HEK293 (cell line): ENCODE measurements around the gene SPOUT1.

Source experiments
- ELK4 ChIP-seq: IDR thresholded peaks from 2 replicates; pipeline ENCODE4 v1.6.1; 2011; ENCODE audit warnings: mild to moderate bottlenecking, low read depth, low read length, borderline replicate concordance
- GLI2 ChIP-seq: fragments of 450-650 bp; formaldehyde crosslinking; IDR thresholded peaks from 2 replicates; pipeline ENCODE4; 2017; ENCODE audit warnings: missing biosample characterization, missing genetic modification characterization, low read depth, borderline replicate concordance
- IKZF3 ChIP-seq: fragments of 450-650 bp; IDR thresholded peaks from 2 replicates; pipeline ENCODE4 v1.5.0; 2018; ENCODE audit warnings: missing biosample characterization, mild to moderate bottlenecking, missing genetic modification characterization, moderate library complexity
- KLF16 ChIP-seq: fragments of 450-650 bp; formaldehyde crosslinking; IDR thresholded peaks from 2 replicates; pipeline ENCODE4 v1.5.1; 2017; ENCODE audit warnings: missing biosample characterization, missing genetic modification characterization
- KLF9 ChIP-seq: fragments of 450-650 bp; formaldehyde crosslinking; IDR thresholded peaks from 2 replicates; pipeline ENCODE4 v1.5.1; 2016; ENCODE audit warnings: missing biosample characterization, missing genetic modification characterization, low read depth
- OSR2 ChIP-seq: fragments of 450-650 bp; formaldehyde crosslinking; IDR thresholded peaks from 2 replicates; pipeline ENCODE4 v1.5.1; 2016; ENCODE audit warnings: missing biosample characterization, missing genetic modification characterization
- PRDM2 ChIP-seq: fragments of 450-650 bp; formaldehyde crosslinking; IDR thresholded peaks from 2 replicates; pipeline ENCODE4 v1.5.1; 2016; ENCODE audit warnings: missing biosample characterization, missing genetic modification characterization, borderline replicate concordance
- YY1 ChIP-seq: fragments of 450-650 bp; formaldehyde crosslinking; IDR thresholded peaks from 2 replicates; pipeline ENCODE4 v1.5.1; 2018; ENCODE audit warnings: missing biosample characterization, missing genetic modification characterization
- ZBTB48 ChIP-seq: fragments of 450-650 bp; formaldehyde crosslinking; IDR thresholded peaks from 2 replicates; pipeline ENCODE4 v1.5.1; 2016; ENCODE audit warnings: missing biosample characterization, missing genetic modification characterization
- ZFP37 ChIP-seq: fragments of 450-650 bp; formaldehyde crosslinking; IDR thresholded peaks from 2 replicates; pipeline ENCODE4 v1.5.1; 2016; ENCODE audit warnings: missing biosample characterization, missing genetic modification characterization
- ZFP41 ChIP-seq: fragments of 450-650 bp; formaldehyde crosslinking; IDR thresholded peaks from 2 replicates; pipeline ENCODE4 v1.5.1; 2016; ENCODE audit warnings: missing biosample characterization, missing genetic modification characterization, borderline replicate concordance
- ZNF121 ChIP-seq: fragments of 450-650 bp; formaldehyde crosslinking; IDR thresholded peaks from 2 replicates; pipeline ENCODE4 v1.5.1; 2016; ENCODE audit warnings: missing biosample characterization, missing genetic modification characterization
- ZNF169 ChIP-seq: fragments of 450-650 bp; formaldehyde crosslinking; IDR thresholded peaks from 2 replicates; pipeline ENCODE4 v1.5.1; 2016; ENCODE audit warnings: missing biosample characterization, missing genetic modification characterization
- ZNF174 ChIP-seq: fragments of 450-650 bp; formaldehyde crosslinking; IDR thresholded peaks from 2 replicates; pipeline ENCODE4 v1.5.0; 2017; ENCODE audit warnings: missing biosample characterization, mild to moderate bottlenecking, missing genetic modification characterization
- ZNF202 ChIP-seq: fragments of 450-650 bp; formaldehyde crosslinking; IDR thresholded peaks from 2 replicates; pipeline ENCODE4 v1.5.1; 2016; ENCODE audit warnings: missing biosample characterization, missing genetic modification characterization, borderline replicate concordance
- ZNF24 ChIP-seq: fragments of 450-650 bp; formaldehyde crosslinking; IDR thresholded peaks from 2 replicates; pipeline ENCODE4 v1.5.1; 2016; ENCODE audit warnings: missing biosample characterization, missing genetic modification characterization
- ZNF266 ChIP-seq: fragments of 450-650 bp; formaldehyde crosslinking; IDR thresholded peaks from 2 replicates; pipeline ENCODE4 v1.5.1; 2016; ENCODE audit warnings: missing biosample characterization, missing genetic modification characterization, low read depth
- ZNF362 ChIP-seq: fragments of 450-650 bp; formaldehyde crosslinking; IDR thresholded peaks from 2 replicates; pipeline ENCODE4 v1.5.1; 2016; ENCODE audit warnings: missing biosample characterization, missing genetic modification characterization
- ZNF501 ChIP-seq: fragments of 450-650 bp; formaldehyde crosslinking; IDR thresholded peaks from 2 replicates; pipeline ENCODE4 v1.5.1; 2016; ENCODE audit warnings: missing biosample characterization, missing genetic modification characterization
- ZNF549 ChIP-seq: fragments of 450-650 bp; IDR thresholded peaks from 2 replicates; pipeline ENCODE4 v1.5.1; 2018; ENCODE audit warnings: missing biosample characterization, missing genetic modification characterization, mild to moderate bottlenecking, inconsistent platforms, moderate library complexity
- ZNF571 ChIP-seq: fragments of 450-650 bp; formaldehyde crosslinking; IDR thresholded peaks from 2 replicates; pipeline ENCODE4 v1.5.0; 2017; ENCODE audit warnings: missing biosample characterization, missing genetic modification characterization
- ZNF585B ChIP-seq: fragments of 450-650 bp; formaldehyde crosslinking; IDR thresholded peaks from 2 replicates; pipeline ENCODE4 v1.5.1; 2016; ENCODE audit warnings: missing biosample characterization, missing genetic modification characterization
- ZNF596 ChIP-seq: fragments of 450-650 bp; IDR thresholded peaks from 2 replicates; pipeline ENCODE4 v1.5.0; 2018; ENCODE audit warnings: missing biosample characterization, mild to moderate bottlenecking, missing genetic modification characterization, moderate library complexity
- ZNF660 ChIP-seq: fragments of 450-650 bp; IDR thresholded peaks from 2 replicates; pipeline ENCODE4 v1.5.1; 2018; ENCODE audit warnings: missing biosample characterization, mild to moderate bottlenecking, missing genetic modification characterization
- ZNF777 ChIP-seq: fragments of 450-650 bp; formaldehyde crosslinking; IDR thresholded peaks from 2 replicates; pipeline ENCODE4 v1.5.1; 2017; ENCODE audit warnings: missing biosample characterization, missing genetic modification characterization, borderline replicate concordance
- ZNF843 ChIP-seq: fragments of 450-650 bp; formaldehyde crosslinking; IDR thresholded peaks from 2 replicates; pipeline ENCODE4 v1.5.1; 2016; ENCODE audit warnings: missing biosample characterization, missing genetic modification characterization
- TF ChIP-seq, protein P1 (sequence below): fragments of 450-650 bp; formaldehyde crosslinking; IDR thresholded peaks from 2 replicates; pipeline ENCODE4 v1.5.1; 2016; ENCODE audit warnings: missing biosample characterization, missing genetic modification characterization

SPOUT1 gene

DNA sequence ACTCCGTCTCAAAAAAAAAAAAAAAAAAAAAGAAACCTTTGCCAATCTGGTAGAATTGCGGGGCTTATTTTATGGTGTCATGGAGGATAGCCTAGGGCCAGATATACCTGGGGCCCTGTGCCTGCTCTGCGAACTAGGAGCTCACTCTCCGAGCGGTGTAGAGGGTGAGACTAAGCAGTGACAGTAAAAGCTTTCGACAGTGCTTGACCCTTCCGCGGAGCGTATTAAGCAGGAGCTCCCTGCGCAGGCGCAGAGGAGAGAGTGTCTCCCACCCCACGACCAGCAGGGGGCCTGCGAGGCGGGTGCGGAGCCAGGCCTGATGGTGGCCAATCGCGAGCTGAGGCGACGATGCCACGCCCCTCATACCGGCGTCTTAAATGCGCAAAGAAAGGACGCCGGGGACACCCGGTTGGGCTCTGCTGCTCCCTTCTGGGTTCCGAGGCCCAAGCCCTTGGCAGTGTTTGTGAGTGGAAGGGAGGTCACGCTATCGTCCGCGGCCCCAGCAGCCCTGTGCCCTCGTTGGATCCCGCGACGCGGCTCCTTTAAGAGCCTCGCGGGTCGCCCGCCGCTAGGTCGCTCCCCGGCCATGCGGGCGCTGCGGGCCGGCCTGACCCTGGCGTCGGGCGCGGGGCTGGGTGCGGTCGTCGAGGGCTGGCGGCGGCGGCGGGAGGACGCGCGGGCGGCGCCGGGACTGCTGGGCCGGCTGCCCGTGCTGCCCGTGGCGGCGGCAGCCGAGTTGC lies 11.3 kb downstream of the SPOUT1 start, which contains the start of gene ENDOG (continued):
- TF ChIP-seq ZNF501 (tag by site-specific recombination): 0 out of 2 replicates have a peak, but pooled peaks have one; percentile 36
- no peak for TF ChIP-seq ZNF169 (tag by site-specific recombination)
- no peak for TF ChIP-seq ZFP41 (tag by site-specific recombination)
- no peak for TF ChIP-seq ZNF121 (tag by site-specific recombination)
- TF ChIP-seq ZBTB48 (tag by site-specific recombination): peak; percentile 75
- no peak for TF ChIP-seq GLI2
- TF ChIP-seq ELK4: no peak
- peak; percentile 66 for TF ChIP-seq KLF16
- peak; percentile 60; the same call in 1 of the 2 replicates for TF ChIP-seq ZNF660 (tag by site-specific recombination)
- 0 out of 2 replicates have a peak, but pooled peaks have one; percentile 20 for TF ChIP-seq ZNF843
- no peak for TF ChIP-seq ZNF174 (tag by site-specific recombination)
- TF ChIP-seq ZNF266 (tag by site-specific recombination): no peak
- no peak for TF ChIP-seq ZNF777
- TF ChIP-seq IKZF3 (tag by site-specific recombination): no peak
- TF ChIP-seq, protein P1, sequence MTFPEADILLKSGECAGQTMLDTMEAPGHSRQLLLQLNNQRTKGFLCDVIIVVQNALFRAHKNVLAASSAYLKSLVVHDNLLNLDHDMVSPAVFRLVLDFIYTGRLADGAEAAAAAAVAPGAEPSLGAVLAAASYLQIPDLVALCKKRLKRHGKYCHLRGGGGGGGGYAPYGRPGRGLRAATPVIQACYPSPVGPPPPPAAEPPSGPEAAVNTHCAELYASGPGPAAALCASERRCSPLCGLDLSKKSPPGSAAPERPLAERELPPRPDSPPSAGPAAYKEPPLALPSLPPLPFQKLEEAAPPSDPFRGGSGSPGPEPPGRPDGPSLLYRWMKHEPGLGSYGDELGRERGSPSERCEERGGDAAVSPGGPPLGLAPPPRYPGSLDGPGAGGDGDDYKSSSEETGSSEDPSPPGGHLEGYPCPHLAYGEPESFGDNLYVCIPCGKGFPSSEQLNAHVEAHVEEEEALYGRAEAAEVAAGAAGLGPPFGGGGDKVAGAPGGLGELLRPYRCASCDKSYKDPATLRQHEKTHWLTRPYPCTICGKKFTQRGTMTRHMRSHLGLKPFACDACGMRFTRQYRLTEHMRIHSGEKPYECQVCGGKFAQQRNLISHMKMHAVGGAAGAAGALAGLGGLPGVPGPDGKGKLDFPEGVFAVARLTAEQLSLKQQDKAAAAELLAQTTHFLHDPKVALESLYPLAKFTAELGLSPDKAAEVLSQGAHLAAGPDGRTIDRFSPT (tag by site-specific recombination): no peak
- TF ChIP-seq ZNF362: 0 out of 2 replicates have a peak, but pooled peaks have one; percentile 42
- 0 out of 2 replicates have a peak, but pooled peaks have one; percentile 18 for TF ChIP-seq ZNF24
- peak; percentile 91 for TF ChIP-seq KLF9
- no peak for TF ChIP-seq ZFP37
- TF ChIP-seq ZNF596 (tag by site-specific recombination): 0 out of 2 replicates have a peak, but pooled peaks have one; percentile 5
- no peak for TF ChIP-seq ZNF202
- no peak for TF ChIP-seq ZNF549 (tag by site-specific recombination)
- TF ChIP-seq OSR2 (tag by site-specific recombination): no peak
- TF ChIP-seq ZNF571 (tag by site-specific recombination): no peak
- TF ChIP-seq PRDM2: no peak
- TF ChIP-seq YY1 (tag by site-specific recombination): no peak
- no peak for TF ChIP-seq ZNF585B (tag by site-specific recombination)
